Fibroblast of skin of right quadriceps (primary cell): ENCODE measurements around the gene CUX1.
A peak's percentile ranks its signal among the peaks of the same experiment; 100 is the strongest.

Source experiments
- DNase-seq: peaks from one replicate; pipeline ENCODE4 v3.0.0-alpha.2; 2013

CUX1 gene

GRCh38 chr7:101940830-101941229, 123.4 kb downstream of the CUX1 start:
- no peak for DNase-seq

- peak; percentile 83 for DNase-seq
Observed at GRCh38 chr7:101941481-101942383, 124.3 kb downstream of the CUX1 start.

GRCh38 chr7:101942603-101943210, 125.3 kb downstream of the CUX1 start:
- no peak for DNase-seq

- DNase-seq = no peak
Observed at GRCh38 chr7:101943306-101943705, 125.9 kb downstream of the CUX1 start.

- no peak for DNase-seq
Observed at GRCh38 chr7:101943889-101944600, 126.6 kb downstream of the CUX1 start.

- no peak for DNase-seq
Observed at GRCh38 chr7:101944611-101945010, 127.2 kb downstream of the CUX1 start.

- no peak for DNase-seq
Observed at GRCh38 chr7:101945034-101945758, 127.8 kb downstream of the CUX1 start.

- DNase-seq = peak; percentile 28
Observed at GRCh38 chr7:101947899-101948298, 130.5 kb downstream of the CUX1 start.

- no peak for DNase-seq
Observed at GRCh38 chr7:101948650-101949049, 131.2 kb downstream of the CUX1 start.

GRCh38 chr7:101950450-101951119, 133.2 kb downstream of the CUX1 start:
- peak; percentile 73 for DNase-seq

GRCh38 chr7:101951757-101952156, 134.3 kb downstream of the CUX1 start:
- DNase-seq = no peak

- peak; percentile 95 for DNase-seq
Observed at GRCh38 chr7:101952355-101953247, 135.2 kb downstream of the CUX1 start.

- peak; percentile 83 for DNase-seq
Observed at GRCh38 chr7:101953248-101953819, 135.9 kb downstream of the CUX1 start.

- DNase-seq = no peak
Observed at GRCh38 chr7:101954499-101954898, 137.1 kb downstream of the CUX1 start.

GRCh38 chr7:101956130-101956529, 138.7 kb downstream of the CUX1 start:
- no peak for DNase-seq

GRCh38 chr7:101957744-101958525, 140.5 kb downstream of the CUX1 start:
- DNase-seq = no peak

- no peak for DNase-seq
Observed at GRCh38 chr7:101959342-101959741, 141.9 kb downstream of the CUX1 start.

GRCh38 chr7:101959829-101960228, 142.4 kb downstream of the CUX1 start:
- DNase-seq = no peak

- DNase-seq = no peak
Observed at GRCh38 chr7:101960323-101960722, 142.9 kb downstream of the CUX1 start.
